A549 (cell line): Measurements from ENCODE around the gene CNTN5. TPM values are rescaled to one million over a fixed set of nuclear protein-coding genes. Genes with fewer than 3 reads are reported as not detected.

ENCODE experiments used
- ATAC-seq, 2 experiments: fragments of 200-7000 bp in 1 of 2; fragments of >200 bp in 1 of 2; cut with Nextera tagmentation in 1 of 2; cut with Tn5 transposase in 1 of 2; 3 replicates each; pipeline versions ENCODE4 v1.8.0 to v1.9.1; 2018 to 2020; ENCODE audit warnings: mild to moderate bottlenecking in 1 of 2, moderate library complexity in 1 of 2
- CTCF ChIA-PET: fragments of 300-600 bp; sonication (Branson Sonifier 250); formaldehyde crosslinking; extraction: SDS; loops from one replicate; lab custom pipeline; 2021; ENCODE audit warnings: antibody characterized with exemption, inconsistent platforms; lab: Yijun Ruan, JAX
- POLR2A ChIA-PET: fragments of 350-600 bp; formaldehyde crosslinking; extraction: SDS; loops from one replicate; lab custom pipeline; 2021; ENCODE audit warnings: antibody characterized with exemption, inconsistent platforms; lab: Yijun Ruan, JAX
- DNase-seq, 2 experiments: peaks; one replicate each; pipeline versions ENCODE4 v3.0.0 to v3.0.0-alpha.2; 2011 to 2016; ENCODE audit warnings: low read depth in 1 of 2, low spot score in 1 of 2
- FAIRE-seq: peaks from 2 replicates; lab custom pipeline; 2011; peaks lifted over from hg19 to GRCh38; lab: Jason Lieb, UNC
- H3K27ac ChIP-seq, 2 experiments: fragments of >200 bp; sonication (Bioruptor Twin); formaldehyde crosslinking; 3 replicates each; pipeline ENCODE4 v1.5.1; 2016 to 2017
- H3K4me1 ChIP-seq: fragments of >200 bp; sonication (Bioruptor Twin); formaldehyde crosslinking; 3 replicates; pipeline ENCODE4 v1.6.1; 2016
- H3K4me2 ChIP-seq: fragments of >200 bp; sonication (Bioruptor Twin); formaldehyde crosslinking; 3 replicates; pipeline ENCODE4 v1.6.1; 2016
- H3K4me3 ChIP-seq: fragments of >200 bp; sonication (Bioruptor Twin); formaldehyde crosslinking; 3 replicates; pipeline ENCODE4 v1.5.1; 2016
- H3K9me3 ChIP-seq: fragments of >200 bp; sonication (Bioruptor Twin); formaldehyde crosslinking; 3 replicates; pipeline ENCODE4 v1.6.1; 2016
- CBX8 ChIP-seq: fragments of 200-600 bp; sonication (generic); IDR thresholded peaks from 2 replicates; pipeline ENCODE4 v1.6.1; 2016
- EHMT2 ChIP-seq: fragments of 200-600 bp; sonication (generic); IDR thresholded peaks from 2 replicates; pipeline ENCODE4 v1.6.1; 2016; ENCODE audit warnings: antibody characterized with exemption, low read depth, mild to moderate bottlenecking, moderate library complexity
- ESRRA ChIP-seq: fragments of 150-350 bp; IDR thresholded peaks from 2 replicates; pipeline ENCODE4 v1.6.1; 2014; ENCODE audit warnings: mild to moderate bottlenecking, low read length, borderline replicate concordance
- FOSB ChIP-seq: fragments of 250-450 bp; sonication (Bioruptor Pico); IDR thresholded peaks from 2 replicates; pipeline ENCODE4 v1.5.0; 2020; ENCODE audit warnings: mild to moderate bottlenecking, moderate library complexity
- FOSL2 ChIP-seq, 2 experiments: fragments of 450-650 bp in 1 of 2; fragments of >200 bp in 1 of 2; sonication (Bioruptor Twin) in 1 of 2; formaldehyde crosslinking; IDR thresholded peaks; 2 replicates each; pipeline versions ENCODE4 v1.5.0 to v1.6.1; 2016 to 2020; ENCODE audit warnings: mild to moderate bottlenecking in 1 of 2, moderate library complexity in 1 of 2
- FOXS1 ChIP-seq: fragments of 250-450 bp; sonication (Bioruptor Pico); IDR thresholded peaks from 2 replicates; pipeline ENCODE4 v1.5.0; 2020; ENCODE audit warnings: mild to moderate bottlenecking, moderate library complexity
- GATA3 ChIP-seq: IDR thresholded peaks from 2 replicates; pipeline ENCODE4 v1.6.1; 2012; ENCODE audit warnings: borderline replicate concordance
- HDAC2 ChIP-seq: fragments of 200-600 bp; sonication (generic); IDR thresholded peaks from 2 replicates; pipeline ENCODE4 v1.6.1; 2016
- HEYL ChIP-seq: fragments of 250-450 bp; sonication (Bioruptor Pico); IDR thresholded peaks from 2 replicates; pipeline ENCODE4 v1.8.0; 2021; ENCODE audit warnings: mild to moderate bottlenecking, moderate library complexity
- JUN ChIP-seq, 2 experiments: fragments of >200 bp; sonication (Bioruptor Twin); formaldehyde crosslinking; IDR thresholded peaks; 2 replicates in 1 of 2; 3 replicates in 1 of 2; pipeline ENCODE4 v1.6.1; 2016 to 2017
- MAFK ChIP-seq: fragments of 450-650 bp; IDR thresholded peaks from 2 replicates; pipeline ENCODE4 v1.6.1; 2014; ENCODE audit not compliant: partially characterized antibody
- MAZ ChIP-seq: fragments of 150-350 bp; IDR thresholded peaks from 2 replicates; pipeline ENCODE4 v1.6.1; 2014; ENCODE audit warnings: antibody characterized with exemption, low read depth, low read length, borderline replicate concordance
- MYC ChIP-seq: IDR thresholded peaks from 2 replicates; pipeline ENCODE4 v1.6.1; 2012; ENCODE audit warnings: mild to moderate bottlenecking, inconsistent platforms, low read length, improper control_type of control experiment, borderline replicate concordance
- POLR2AphosphoS2 ChIP-seq: conservative IDR thresholded peaks from 2 replicates; pipeline ENCODE4 v1.6.1; 2012; ENCODE audit warnings: low read length, improper control_type of control experiment, inconsistent platforms
- RCOR1 ChIP-seq: fragments of 150-350 bp; IDR thresholded peaks from 2 replicates; pipeline ENCODE4 v1.6.1; 2014; ENCODE audit warnings: antibody characterized with exemption, low read length, low read depth
- SMC3 ChIP-seq: fragments of >200 bp; sonication (Bioruptor Twin); formaldehyde crosslinking; IDR thresholded peaks from 3 replicates; pipeline ENCODE4 v1.6.1; 2018; ENCODE audit warnings: inconsistent platforms
- SREBF2 ChIP-seq: fragments of 450-650 bp; IDR thresholded peaks from 2 replicates; pipeline ENCODE4 v1.6.1; 2014; ENCODE audit warnings: mild to moderate bottlenecking, moderate library complexity
- TFCP2L1 ChIP-seq: fragments of 250-450 bp; sonication (Bioruptor Pico); IDR thresholded peaks from 2 replicates; pipeline ENCODE4 v1.5.0; 2021; ENCODE audit warnings: mild to moderate bottlenecking
- ZFP36 ChIP-seq: fragments of 450-650 bp; IDR thresholded peaks from 2 replicates; pipeline ENCODE4 v1.6.1; 2014; ENCODE audit warnings: borderline replicate concordance; ENCODE audit not compliant: partially characterized antibody
- WGBS: methylation state at CpG from one replicate; pipeline ENCODE4 v1.1.6; 2017; ENCODE audit errors: missing lambda C conversion rate; 5-methylcytosine and 5-hydroxymethylcytosine counted together
- polyA plus RNA-seq, 4 experiments: library from polyadenylated mRNA; depleted of rRNA in 3 of 4; stranded (reverse); fragments of >200 nt; fragmentation: RNase III in 1 of 4; extraction: RNeasy Plus Mini Kit Qiagen cat#74134 plus additional on column Dnase treatment in 1 of 4; gene quantifications; 2 replicates in 3 of 4; 3 replicates in 1 of 4; pipeline ENCODE4 v1.2.3, GENCODE V29; 2011 to 2017
- TF ChIP-seq, protein P1 (sequence below): fragments of 150-350 bp; IDR thresholded peaks from 2 replicates; pipeline ENCODE4 v1.6.1; 2014; ENCODE audit warnings: low read depth, mild to moderate bottlenecking, low read length
- TF ChIP-seq, protein P2 (sequence below): fragments of >200 bp; sonication (Bioruptor Twin); formaldehyde crosslinking; IDR thresholded peaks from 2 replicates; pipeline ENCODE4 v1.6.1; 2016
- TF ChIP-seq, protein P3 (sequence below): fragments of 250-450 bp; sonication (Bioruptor Pico); IDR thresholded peaks from 2 replicates; pipeline ENCODE4 v1.5.0; 2020; ENCODE audit warnings: low read depth, mild to moderate bottlenecking, moderate library complexity
- TF ChIP-seq, protein P4 (sequence below): IDR thresholded peaks from 2 replicates; pipeline ENCODE4 v1.6.1; 2012
- TF ChIP-seq, protein P5 (sequence below): fragments of 250-450 bp; sonication (Bioruptor Pico); IDR thresholded peaks from 2 replicates; pipeline ENCODE4 v1.5.0; 2021; ENCODE audit warnings: mild to moderate bottlenecking, moderate library complexity, borderline replicate concordance
- TF ChIP-seq, protein P6 (sequence below): IDR thresholded peaks from 2 replicates; pipeline ENCODE4 v1.6.1; 2012; ENCODE audit warnings: low read depth, borderline replicate concordance

The CNTN5 gene
- polyA plus RNA-seq, 2 of the 4 experiments (the other 2 are of a cell fraction): 0.08 TPM; not detected in 1

DNA sequence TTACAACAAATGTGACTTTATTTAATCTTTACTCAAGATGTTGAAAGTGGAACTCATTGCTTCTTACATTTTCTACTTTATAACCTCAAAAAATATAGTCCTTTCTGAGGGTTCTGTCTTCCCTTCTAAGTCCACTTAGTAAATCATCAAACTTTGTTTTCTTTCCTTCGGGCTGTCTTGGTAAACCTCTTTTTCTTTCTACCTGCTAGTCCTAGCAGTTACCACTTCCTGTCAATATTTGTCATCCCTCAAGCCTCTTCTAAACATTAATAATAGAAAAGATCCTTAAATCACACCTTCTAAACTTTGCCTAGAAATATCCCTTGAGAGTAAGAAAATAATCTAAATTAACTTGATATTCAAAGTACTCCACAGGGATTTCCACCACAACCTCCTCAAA lies 580.4 kb downstream of the CNTN5 start (continued):
- TF ChIP-seq MAFK (no peak), RCOR1 (no peak), FOXS1 (no peak), ESRRA (no peak), HDAC2 (no peak)
- TF ChIP-seq, protein P1, sequence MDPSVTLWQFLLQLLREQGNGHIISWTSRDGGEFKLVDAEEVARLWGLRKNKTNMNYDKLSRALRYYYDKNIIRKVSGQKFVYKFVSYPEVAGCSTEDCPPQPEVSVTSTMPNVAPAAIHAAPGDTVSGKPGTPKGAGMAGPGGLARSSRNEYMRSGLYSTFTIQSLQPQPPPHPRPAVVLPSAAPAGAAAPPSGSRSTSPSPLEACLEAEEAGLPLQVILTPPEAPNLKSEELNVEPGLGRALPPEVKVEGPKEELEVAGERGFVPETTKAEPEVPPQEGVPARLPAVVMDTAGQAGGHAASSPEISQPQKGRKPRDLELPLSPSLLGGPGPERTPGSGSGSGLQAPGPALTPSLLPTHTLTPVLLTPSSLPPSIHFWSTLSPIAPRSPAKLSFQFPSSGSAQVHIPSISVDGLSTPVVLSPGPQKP: no peak

DNA sequence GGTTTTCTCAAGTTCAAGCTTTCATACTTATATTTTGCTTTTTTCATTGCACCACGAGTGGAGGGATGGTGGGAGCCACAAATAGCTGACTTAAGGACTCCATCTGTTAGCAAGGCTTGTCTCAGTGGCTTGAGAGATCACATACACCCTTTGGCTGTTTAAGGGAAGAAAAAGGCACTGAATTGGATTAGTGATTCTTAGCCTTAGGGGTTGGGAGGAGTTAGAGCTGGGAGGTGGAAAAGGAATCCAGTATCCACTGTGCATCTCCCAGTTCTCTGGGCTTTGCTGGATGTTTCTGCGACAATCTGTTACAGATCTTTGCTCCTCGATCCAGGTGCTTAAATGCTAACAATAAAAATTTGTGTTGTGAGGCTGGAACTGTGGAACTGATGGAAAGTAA lies 593.6 kb downstream of the CNTN5 start:
- TF ChIP-seq, protein P2, sequence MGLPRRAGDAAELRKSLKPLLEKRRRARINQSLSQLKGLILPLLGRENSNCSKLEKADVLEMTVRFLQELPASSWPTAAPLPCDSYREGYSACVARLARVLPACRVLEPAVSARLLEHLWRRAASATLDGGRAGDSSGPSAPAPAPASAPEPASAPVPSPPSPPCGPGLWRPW: no peak
- TF ChIP-seq, protein P1: no peak
- TF ChIP-seq, protein P3, sequence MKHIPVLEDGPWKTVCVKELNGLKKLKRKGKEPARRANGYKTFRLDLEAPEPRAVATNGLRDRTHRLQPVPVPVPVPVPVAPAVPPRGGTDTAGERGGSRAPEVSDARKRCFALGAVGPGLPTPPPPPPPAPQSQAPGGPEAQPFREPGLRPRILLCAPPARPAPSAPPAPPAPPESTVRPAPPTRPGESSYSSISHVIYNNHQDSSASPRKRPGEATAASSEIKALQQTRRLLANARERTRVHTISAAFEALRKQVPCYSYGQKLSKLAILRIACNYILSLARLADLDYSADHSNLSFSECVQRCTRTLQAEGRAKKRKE (CRISPR knock-in tag): no peak
- no peak for TF ChIP-seq RCOR1
- no peak for TF ChIP-seq ESRRA
- TF ChIP-seq FOSB: no peak
- TF ChIP-seq HEYL (CRISPR knock-in tag): no peak
- TF ChIP-seq JUN (IDR thresholded peaks at IDR 0.05): no peak
- TF ChIP-seq MYC: no peak
- no peak for TF ChIP-seq GATA3
- no peak for TF ChIP-seq POLR2AphosphoS2
- TF ChIP-seq, protein P4, sequence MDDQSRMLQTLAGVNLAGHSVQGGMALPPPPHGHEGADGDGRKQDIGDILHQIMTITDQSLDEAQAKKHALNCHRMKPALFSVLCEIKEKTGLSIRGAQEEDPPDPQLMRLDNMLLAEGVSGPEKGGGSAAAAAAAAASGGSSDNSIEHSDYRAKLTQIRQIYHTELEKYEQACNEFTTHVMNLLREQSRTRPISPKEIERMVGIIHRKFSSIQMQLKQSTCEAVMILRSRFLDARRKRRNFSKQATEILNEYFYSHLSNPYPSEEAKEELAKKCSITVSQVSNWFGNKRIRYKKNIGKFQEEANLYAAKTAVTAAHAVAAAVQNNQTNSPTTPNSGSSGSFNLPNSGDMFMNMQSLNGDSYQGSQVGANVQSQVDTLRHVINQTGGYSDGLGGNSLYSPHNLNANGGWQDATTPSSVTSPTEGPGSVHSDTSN: no peak
- TF ChIP-seq CBX8: no peak
- TF ChIP-seq, protein P5, sequence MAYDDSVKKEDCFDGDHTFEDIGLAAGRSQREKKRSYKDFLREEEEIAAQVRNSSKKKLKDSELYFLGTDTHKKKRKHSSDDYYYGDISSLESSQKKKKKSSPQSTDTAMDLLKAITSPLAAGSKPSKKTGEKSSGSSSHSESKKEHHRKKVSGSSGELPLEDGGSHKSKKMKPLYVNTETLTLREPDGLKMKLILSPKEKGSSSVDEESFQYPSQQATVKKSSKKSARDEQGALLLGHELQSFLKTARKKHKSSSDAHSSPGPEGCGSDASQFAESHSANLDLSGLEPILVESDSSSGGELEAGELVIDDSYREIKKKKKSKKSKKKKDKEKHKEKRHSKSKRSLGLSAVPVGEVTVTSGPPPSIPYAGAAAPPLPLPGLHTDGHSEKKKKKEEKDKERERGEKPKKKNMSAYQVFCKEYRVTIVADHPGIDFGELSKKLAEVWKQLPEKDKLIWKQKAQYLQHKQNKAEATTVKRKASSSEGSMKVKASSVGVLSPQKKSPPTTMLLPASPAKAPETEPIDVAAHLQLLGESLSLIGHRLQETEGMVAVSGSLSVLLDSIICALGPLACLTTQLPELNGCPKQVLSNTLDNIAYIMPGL: no peak
- TF ChIP-seq SREBF2: no peak
- DNase-seq (no peak), FAIRE-seq (no peak), ATAC-seq (no peak)
- 32% methylated on average over 3 of the region's 3 CpGs for WGBS
- Histone ChIP-seq H3K4me3 (no peak overlapping the region), H3K9me3 (no peaks in the 10 kb centered on the region), H3K4me2 (no peak overlapping the region), H3K27ac (no peak overlapping the region), H3K4me1 (no peaks in the 10 kb centered on the region)
- ChIA-PET CTCF (no interaction called here), POLR2A (no interaction called here)

DNA sequence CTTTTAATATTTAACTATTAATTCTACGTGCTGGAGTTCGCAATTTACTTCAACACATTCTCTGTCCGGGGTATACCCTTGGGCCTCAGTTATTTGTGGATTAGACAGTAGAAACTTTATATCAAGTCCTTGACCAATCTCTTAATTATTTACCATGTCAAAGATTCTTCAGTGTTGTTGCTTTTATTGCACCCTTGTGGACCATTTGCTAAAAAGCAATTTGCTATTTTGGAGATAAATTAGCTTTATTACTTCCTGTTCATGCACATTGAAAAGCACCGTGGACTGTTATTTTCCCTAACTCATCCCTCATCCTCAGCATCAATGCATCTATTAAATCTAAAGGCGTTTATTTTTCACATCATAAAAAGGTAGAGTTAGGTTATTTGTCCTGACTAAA lies 609.9 kb downstream of the CNTN5 start:
- POLR2A ChIA-PET: no interaction called here
- 32% methylated on average over 5 of the region's 5 CpGs for WGBS
- CTCF ChIA-PET: no interaction called here
- TF ChIP-seq, protein P3 (CRISPR knock-in tag): no peak
- no peak for TF ChIP-seq TFCP2L1
- TF ChIP-seq, protein P5: no peak
- TF ChIP-seq, protein P2: no peak
- TF ChIP-seq, protein P6, sequence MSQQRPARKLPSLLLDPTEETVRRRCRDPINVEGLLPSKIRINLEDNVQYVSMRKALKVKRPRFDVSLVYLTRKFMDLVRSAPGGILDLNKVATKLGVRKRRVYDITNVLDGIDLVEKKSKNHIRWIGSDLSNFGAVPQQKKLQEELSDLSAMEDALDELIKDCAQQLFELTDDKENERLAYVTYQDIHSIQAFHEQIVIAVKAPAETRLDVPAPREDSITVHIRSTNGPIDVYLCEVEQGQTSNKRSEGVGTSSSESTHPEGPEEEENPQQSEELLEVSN: no peak
- no peak for TF ChIP-seq EHMT2
- no peak for TF ChIP-seq ZFP36
- no peak for TF ChIP-seq SMC3
- TF ChIP-seq SREBF2: no peak
- TF ChIP-seq FOSL2 (IDR thresholded peaks at IDR 0.05): no peak
- no peak for TF ChIP-seq FOSL2 (CRISPR knock-in tag; IDR thresholded peaks at IDR 0.05)
- TF ChIP-seq MAZ: no peak
- TF ChIP-seq RCOR1: no peak

More for the DNA sequence above, 609.9 kb downstream of the CNTN5 start:
- no peak for DNase-seq
- Histone ChIP-seq H3K4me3 (no peak overlapping the region), H3K9me3 (no peaks in the 10 kb centered on the region), H3K27ac (no peak overlapping the region), H3K4me2 (no peak overlapping the region), H3K4me1 (no peaks in the 10 kb centered on the region)
- FAIRE-seq: no peak
- ATAC-seq: no peak
